Measurements from ENCODE around the gene ZDHHC8.

Gene ZDHHC8

DNA sequence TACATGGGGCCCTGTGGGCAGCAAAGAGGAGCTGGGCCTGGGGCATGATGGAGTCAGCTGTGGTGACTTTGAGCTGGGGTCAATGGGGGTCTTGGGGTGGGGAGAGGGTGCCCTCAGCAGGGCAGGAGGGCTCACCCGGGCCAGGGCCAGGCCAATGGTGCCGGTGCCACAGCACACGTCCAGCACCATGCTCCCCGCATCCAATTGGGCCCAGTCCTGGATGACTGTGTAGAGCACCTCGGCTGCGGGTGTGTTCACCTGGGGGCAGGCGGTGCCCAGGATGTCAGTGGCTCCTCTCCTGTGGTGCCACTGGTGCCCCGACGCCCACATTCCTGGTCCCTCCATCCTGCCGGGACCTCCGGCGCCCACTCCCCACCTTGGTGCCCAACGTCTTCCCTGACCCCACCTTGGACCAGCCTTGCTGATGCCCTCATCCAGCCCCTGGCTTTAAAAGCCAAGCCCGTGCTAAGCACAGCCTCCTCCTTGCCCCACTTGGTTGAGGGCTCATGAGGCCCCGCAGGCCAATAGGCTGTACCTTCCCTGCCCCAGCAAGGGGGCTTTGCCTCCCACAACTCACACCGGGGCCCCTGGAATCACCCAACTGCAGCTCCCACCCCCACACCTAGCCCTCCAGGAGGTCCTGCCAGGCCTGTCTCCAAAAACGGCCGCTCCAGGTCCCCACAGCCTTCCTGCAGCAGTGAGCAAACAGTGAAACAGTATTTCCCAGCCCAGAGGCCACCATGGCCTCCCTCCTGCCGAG, 17.9 kb upstream of the ZDHHC8 start:
- no peak for DNase-seq (ENCODE audit: low read depth)

DNA sequence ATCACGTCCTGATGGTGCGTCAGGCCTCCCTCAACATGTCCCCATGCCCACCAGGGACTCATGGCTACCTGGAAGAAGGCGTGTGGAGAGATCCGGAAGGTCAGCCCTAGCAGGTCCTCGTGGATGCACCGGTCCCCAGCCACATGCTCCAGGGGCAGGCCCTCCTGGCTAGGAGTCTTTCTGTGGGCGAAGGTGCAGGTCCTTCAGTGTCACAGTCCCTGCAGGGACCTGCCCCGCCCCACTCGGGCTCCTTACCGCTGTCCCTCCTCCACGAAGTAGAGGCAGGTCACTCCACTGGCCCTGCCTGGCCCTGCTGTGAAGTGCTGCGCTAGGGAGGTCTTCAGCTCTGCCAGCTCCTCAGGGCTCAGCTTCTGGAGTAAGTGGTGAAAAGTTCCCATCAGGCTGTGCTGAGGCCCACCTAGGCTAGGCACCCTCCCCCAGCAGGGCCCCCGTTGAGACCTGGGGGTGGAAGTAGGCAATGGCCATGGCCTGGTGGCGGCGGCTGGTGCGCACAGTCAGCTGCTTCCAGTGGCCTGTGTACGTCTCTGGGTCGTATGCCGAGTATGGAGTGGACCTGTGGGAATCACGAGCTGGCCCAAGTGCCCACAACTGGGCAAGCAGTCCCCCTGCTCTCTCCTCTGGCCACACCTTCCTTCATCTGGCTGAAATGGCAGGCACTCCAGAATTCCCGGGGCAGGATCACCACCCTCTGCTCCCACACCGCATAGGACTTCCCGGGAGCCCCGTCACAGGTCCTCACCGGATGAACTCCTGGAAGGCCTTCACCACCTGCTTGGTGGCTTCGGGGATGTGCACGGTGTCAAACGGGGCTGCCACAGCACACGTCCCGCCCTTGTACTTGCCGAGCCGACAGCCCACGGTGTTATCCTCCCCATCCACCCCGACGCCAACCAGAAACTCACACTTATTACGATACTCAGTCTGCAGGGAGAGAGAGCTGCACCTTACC, 16.8 kb upstream of the ZDHHC8 start:
- no peak for DNase-seq (ENCODE audit: low read depth)

DNA sequence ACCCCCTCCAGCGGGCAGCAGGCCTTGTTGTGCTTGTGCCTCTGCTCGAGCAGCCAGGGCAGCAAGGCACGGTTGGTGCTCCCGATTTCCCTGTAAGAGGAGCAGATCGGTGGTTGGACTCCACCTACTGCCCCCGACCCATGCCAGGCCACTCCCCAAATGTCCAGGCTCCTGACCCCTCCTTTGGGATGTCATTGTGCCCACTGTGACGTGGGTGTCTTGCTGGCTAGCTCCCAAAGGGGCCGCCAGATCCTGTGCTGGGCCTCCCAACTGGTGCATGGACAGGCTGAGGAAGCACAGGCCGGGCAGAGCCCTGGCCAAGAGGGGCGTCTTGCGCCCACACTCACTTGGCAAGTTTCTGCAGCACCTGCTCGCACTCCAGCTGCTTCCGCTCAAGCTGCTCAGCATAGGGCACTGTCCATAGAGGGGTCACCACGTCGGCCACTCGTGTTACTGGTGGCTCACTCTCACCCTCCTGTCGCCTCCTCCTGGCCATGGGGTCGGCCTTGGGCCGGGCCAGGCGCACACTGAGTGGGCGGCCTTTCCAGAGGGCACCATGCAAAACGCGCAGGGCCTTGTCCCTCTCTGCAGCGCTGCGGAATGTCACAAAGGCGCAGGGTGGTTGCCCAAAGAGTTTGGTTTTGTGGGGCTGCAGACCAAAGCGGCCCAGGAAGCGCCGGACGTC, 15.8 kb upstream of the ZDHHC8 start, which contains the start of gene RANBP1:
TSS of gene RANBP1 (plus strand) at position 414 of the 685 bp plus-strand sequence. CDS start at position 495, 81 bp downstream.
- no peak for DNase-seq (ENCODE audit: low read depth)

DNA sequence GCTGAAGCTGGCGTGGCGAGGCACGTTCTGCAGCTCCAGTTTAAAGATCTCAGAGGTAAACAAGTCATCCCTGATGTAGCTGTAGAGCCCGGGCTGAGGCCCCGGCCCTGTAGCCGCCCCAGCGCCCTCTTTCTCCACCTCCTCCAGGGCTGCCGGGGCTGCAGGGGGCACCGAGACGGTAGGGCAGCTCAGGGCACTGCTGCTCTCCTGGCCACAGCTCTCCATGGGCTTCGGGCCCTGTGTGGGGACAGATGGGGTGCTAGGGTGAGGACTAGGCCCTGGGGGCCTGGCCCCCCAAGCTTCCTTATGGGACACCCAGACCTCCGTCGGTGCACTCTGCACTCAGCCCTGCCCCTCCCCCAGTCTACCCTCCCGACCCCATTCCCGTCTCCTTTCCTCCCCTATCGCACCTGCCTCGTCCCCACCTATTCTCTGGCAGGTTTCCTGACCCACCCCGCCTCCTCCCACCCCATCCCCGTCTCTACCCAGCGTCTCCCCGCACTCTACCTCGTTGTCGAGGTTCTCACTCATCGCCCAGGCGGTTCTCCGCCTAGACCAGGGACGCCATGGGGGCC, 15.1 kb upstream of the ZDHHC8 start:
- no peak for DNase-seq (ENCODE audit: low read depth)

DNA sequence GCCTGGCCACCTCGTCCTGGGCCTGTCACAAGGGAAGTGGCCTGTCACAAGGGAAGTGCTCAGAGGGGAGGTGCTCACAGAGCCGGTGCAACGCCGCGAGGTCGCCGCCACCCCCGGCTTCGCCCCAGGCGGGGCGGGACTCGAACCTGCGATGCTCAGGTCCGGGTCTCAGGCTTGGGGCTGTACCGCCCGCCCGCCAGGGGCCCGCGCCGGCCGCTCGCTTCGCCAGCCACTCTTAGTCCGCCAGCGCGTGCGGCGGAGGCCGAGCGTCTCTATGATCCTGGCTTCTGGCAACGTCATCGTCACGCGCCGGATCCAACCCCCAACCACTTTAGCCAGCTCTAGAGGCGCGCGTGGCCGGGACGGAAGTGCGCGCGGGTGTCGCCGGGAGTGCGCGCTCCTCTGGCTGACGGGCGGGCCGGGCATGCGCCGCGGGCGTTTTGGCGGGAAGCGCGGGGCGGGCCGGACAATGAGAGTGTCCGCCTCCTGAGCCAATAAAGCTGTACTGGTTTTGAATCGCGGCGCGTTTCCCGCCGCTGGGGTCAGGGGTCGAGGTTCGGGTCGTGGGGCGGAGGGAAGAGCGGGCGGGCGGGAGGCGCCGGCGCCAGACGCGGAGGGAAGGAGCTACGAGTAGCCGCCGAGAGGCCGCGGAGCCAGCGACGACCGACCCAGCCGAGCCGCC, 14.5 kb upstream of the ZDHHC8 start, which contains the start of gene TRMT2A:
TSS of gene TRMT2A (minus strand) at position 276 of the 682 bp plus-strand sequence. CDS start 320 bp downstream, outside the sequence.
- peak; percentile 97 for DNase-seq (ENCODE audit: low read depth)

DNA sequence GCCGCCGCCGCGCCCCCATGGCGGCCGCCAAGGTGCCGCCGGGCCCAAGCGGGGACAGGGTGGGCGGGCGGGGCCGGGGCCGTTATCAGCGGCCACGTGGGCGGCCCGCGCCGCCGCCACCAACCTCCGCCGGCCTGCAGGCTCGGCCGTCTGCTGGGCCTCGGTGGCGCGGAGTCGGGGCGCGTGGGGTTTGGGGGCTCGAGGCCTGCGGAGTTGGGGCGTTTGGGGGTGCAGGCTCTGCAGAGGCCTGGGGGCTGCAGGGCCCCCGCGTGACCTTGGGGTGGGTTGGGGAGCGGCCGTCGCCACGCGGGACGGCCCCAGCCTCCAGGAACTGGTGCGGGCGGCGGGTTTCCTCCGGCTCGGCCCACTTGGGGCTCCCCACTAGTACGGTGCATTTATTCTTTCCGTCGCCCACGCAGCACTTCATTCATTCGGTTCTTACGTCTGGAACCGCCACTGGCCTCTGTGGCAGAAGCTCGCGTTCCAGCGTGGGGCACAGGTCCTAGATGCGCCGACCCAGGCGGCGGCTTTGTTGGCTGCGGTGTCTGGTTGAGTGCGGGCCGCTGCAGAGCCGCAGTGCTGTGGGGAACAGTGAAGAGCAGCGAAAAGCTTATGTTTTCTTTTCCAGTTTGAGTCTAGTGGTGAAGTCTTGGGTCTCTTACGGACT, 13.8 kb upstream of the ZDHHC8 start:
- DNase-seq (ENCODE audit: low read depth) = peak; percentile 13

DNA sequence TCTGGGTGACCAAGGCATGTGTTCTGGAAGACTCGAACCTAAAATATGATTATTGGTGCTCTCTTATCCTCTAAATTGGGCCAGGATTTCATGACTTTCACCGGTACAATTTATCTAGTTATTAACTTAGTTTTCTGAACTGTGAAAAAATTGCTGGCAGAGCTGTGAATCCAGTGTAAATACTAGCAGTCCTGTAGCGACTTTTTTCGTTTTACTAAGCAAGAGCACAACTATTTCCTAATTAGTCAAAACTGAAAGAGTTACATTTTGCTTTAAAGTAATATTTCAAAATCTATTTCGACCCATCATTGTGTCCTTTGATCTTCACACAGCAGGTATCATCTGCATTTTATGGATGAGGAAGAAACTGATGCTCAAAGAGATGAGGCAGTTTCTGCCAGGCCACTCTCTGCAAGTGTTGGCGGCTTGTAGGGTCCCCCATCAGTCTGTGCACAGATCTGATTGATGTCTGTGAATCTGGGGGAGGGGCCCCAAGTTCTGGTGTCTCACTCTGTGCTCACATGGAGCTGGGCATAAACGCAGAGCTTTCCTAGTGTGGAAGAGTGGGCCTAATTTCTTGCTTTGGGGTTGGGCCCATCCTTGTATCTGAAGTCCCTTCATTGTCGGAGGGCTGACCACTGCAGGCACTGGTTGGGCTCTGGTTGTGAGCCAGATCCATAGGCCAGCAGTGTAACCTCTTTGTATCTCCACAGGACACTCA, 13.1 kb upstream of the ZDHHC8 start:
- DNase-seq (ENCODE audit: low read depth) = no peak

DNA sequence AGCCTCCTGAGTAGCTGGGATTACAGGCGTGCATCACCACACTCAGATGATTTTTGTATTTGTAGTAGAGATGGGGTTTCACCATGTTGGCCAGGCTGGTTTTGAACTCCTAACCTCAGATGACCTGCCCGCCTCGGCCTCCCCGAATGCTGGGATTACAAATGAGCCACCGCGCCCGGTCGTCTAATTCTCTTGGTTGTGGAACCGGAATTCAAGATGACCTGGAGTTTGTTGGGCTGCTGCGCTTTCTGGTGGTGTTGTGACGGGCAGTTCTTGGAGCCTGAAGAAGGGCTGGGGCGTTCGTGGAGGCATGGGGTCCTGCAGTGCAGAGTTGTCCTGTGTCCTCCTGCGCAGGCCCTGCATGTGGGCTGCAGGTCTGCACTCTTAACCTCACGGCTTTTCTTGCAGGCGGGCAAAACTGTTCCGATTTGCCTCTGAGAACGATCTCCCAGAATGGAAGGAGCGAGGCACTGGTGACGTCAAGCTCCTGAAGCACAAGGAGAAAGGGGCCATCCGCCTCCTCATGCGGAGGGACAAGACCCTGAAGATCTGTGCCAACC, 9.7 kb upstream of the ZDHHC8 start:
- no peak for DNase-seq (ENCODE audit: low read depth)

DNA sequence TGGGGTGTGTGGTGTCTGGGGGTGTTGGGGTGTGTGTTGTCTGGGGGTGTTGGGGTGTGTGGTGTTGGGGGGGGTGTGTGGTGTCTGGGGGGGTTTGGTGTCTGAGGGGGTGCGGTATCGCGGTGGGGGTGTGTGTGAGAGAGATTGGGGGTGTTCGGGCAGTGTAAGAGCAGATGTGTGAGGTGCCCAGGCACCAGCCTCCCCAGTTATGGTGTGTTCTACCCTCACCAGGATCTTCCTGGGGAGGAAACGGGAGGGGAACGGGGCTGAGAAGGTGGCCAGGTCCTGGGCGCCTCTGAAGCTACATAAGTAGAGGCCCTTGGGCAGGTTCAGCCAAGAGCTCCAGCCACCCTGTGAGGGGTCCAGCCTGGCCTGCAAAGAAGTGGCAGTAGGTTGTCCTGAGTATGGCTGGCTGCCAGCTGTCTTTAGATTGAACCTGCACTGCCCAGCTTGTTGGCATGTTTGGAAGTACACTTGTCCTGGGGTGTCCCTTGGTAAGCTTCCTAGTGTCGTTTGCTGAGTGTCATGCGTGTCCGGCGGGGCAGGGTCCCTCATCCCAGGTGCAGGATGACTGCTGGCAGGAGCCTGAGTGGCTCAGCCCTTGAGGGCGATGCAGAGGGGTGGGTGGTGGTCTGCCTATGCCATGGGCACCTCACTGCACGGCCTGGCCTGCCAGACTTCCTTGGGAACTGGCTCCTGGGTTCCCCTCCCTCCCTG, 8.1 kb upstream of the ZDHHC8 start:
- DNase-seq (ENCODE audit: low read depth) = no peak

DNA sequence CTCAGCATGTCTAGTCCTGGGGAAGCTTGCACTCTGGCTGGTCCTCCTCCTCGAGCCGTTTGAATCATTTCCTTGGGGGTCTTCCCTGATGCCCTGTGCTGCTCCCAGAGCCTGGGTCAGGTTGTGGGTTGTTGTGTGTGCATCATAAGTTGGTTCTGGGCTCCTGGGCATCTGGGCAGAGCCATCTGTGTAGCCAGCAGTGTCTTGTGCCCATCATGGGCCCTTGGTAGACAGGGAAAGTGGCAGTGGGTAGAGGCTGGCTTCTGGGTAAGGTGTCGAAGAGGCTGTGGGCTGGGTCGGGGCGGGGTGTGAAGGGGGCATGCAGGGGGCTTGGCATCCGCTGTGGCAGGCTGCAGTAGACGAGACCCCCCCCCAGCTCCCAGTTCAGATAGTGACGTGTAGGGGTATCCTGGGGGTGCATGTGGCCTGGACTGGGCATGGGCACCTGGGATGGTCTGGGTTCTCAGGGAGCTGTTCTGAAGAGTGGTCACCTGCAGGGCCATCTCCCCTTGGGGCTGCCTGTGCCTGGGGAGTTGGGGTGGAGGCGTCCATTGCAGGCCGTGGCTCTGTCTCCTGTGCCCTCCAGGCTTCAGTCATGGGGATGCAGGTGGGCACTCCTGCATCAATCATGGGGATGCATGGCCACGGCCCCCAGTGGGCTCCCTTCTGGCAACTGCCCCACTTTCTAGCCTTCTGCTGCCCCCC, 7.4 kb upstream of the ZDHHC8 start:
- DNase-seq (ENCODE audit: low read depth) = no peak

DNA sequence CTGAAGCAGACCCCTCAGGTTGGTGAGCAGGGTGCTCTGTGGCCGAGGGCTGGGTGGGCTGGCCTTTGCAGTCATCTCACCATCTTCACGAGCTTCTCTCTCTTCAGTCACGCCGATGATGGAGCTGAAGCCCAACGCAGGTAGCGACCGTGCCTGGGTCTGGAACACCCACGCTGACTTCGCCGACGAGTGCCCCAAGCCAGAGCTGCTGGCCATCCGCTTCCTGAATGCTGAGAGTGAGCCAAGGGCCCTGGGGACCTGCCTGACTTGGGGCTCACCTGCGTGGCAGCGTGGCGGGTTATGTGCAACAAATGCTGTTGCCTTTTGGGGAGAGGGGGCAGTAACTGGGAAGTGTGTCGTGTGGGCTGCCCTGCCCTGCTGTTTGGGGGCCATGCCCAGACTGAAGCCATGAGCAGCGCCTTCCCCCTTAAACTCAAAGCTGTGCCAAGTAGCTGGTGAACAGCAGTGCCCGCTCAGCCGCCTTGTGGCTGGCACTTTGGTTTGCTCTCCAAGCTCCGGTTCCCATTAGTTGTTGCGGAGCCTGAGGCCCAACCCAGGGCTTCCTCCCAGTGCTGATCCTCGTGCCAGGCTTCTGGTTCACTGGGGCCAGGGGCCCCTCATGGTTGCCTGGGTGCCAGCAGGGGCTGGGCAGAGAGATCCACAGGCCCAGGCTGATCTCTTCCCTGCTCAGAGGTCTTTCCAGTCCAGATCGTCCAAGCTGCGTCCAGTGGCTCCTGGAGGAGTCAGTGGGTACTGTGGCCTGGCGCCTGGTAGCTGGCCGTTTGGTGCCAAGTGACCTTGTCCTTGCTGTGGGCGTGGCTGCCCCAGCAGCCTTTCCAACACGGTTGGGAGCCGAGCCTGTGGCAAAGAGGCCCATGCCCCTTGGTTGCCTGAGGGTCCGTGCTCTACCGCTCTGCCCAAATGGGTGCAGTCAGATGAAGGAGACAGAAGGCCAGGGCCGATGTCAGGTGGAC, 6.1 kb upstream of the ZDHHC8 start:
- DNase-seq (ENCODE audit: low read depth) = no peak

DNA sequence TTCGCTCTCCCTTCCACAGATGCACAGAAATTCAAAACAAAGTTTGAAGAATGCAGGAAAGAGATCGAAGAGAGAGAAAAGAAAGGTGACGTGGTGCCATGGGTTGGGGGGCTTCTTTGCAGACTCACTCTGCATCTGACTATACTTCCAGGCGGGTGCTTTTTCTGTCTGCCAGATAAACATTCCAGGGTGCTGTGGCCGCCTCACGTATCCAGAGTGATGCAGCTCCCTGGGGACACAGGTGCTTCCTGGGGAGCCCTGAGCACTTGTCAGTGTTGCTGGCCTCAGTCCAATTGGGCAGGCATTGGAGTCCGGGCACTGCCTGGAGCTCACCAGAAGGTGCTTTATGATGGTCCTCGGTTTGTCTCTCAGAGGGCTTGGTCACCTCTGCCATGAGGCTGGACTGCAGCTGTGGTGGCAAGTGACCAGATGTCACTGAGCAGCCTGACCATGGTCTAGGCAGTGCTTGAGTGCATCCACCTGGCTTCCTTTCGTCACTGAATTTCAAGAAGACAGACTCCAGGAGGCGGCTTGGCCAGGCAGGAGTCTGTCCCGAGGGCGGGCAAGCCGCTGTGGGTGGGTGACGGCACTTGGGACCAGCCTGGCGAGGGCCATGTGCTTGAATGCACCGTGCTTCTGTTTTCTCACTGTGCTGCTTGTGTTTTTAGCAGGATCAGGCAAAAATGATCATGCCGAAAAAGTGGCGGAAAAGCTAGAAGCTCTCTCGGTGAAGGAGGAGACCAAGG, 5.1 kb upstream of the ZDHHC8 start:
- no peak for DNase-seq (ENCODE audit: low read depth)

DNA sequence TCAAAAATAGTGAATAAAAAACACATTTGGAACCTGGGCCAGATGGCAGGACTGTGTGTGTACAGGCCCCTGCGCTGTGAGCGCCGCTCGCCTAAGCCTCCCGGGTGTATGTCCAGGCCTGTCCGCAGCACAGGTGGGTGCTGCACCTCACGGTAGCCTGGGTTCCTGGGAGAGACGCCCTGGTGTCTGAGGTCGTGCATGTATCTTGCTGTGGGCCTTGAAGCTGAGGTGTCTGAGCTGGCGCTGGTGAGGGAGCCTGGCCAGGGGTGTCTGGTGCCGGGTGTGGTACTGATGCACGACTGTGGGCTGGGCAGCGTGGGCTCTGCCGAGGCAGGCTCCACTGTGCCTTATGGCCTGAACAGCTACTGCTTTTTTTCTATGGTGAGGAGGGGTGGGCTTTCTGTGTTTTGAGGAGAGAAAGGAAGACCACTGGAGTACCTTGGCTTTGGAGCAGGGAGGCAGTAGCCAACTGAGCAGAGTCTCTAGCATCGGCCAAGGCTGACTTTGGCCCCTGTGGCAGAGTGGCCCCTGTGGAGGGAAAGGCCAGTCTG, 4.2 kb upstream of the ZDHHC8 start:
- DNase-seq (ENCODE audit: low read depth) = no peak

DNA sequence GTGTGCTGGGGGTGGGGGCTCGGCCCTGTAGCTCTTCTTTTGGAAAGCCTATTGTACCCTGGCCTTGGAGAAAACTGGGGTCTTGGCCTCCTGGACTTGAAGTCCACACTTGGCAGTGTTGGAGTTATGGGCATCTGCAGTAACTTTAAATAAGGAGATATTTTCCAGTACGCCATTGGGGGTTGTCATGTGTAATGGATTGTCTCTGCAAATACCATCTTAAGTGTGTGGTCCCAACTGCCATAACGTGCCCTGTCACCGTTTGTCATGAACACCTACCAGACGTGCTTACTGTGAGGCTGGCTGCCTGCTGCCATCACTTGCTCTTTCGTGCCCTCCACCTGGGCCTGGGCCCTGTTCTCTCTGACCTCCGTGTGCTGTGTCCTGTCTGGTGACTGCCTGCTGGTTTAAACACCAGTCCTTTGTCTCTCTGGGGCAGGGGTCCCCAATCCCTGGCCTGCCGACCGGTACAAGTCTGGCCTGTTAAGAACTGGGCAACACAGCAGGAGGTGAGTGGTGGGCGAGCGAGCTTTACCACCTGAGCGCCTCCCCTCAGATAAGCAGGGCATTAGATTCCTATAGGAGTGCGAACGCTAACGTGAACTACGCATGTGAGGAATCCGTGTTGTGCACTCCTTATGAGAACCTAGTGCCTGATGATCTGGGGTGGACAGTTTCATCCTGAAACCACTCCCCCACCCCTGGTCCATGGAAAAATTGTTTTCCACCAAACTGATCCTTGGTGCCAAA, 3.6 kb upstream of the ZDHHC8 start:
- no peak for DNase-seq (ENCODE audit: low read depth)

DNA sequence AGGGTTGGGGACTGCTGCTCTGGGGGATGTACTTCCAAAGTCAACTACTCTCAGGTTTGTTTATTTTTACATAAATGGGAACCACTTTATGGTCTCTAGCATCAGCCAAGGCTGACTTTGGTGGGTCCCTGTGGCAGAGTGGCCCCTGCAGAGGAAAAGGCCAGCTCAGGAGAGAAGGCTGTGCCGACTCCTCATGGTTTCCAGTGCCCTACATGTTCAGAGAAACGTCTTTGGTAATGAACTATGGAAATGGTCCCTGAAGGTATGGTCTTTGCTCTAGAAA, 3.0 kb upstream of the ZDHHC8 start:
- no peak for DNase-seq (ENCODE audit: low read depth)

All from amniotic epithelial cell (primary cell).